Thyroid gland (tissue), 4 donors: ENCODE results near the gene DENND4C.

ENCODE experiments used
- POLR2A ChIP-seq, 2 donors: fragments of 450-650 bp; IDR thresholded peaks; one replicate each; pipeline ENCODE4 v1.6.1; 2017; ENCODE audit warnings: antibody characterized with exemption in 2 of 2, mild to moderate bottlenecking in 2 of 2, moderate library complexity in 1 of 2
- TF ChIP-seq, protein P1 (sequence below), 6 experiments: fragments of 200-600 bp in 3 of 6; fragments of 450-650 bp in 3 of 6; sonication (generic) in 3 of 6; IDR thresholded peaks; one replicate each; pipeline ENCODE4 v1.5.1; 2016 to 2019; ENCODE audit warnings: antibody characterized with exemption in 6 of 6, mild to moderate bottlenecking in 2 of 6, inconsistent platforms in 1 of 6, moderate library complexity in 1 of 6

DNA sequence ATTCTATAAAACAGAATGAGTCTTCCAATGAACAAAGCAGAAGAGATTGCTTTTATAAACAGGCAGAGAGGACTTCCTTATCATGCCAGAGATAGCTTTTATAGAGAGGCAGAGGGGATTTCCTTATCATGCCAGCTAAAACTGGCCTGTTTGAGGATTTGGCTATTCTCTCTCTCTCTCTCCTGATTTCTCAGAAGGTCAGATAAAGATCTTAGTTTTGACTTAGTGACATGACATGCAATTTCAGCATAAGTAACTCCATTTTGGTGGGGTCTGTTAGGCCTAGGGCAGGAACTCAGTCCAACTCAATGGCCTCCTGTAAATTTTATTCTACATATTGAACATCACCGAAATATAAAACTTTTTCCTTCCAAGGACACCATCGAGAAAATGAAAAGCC, 31.5 kb upstream of the DENND4C start:
- TF ChIP-seq POLR2A (IDR thresholded peaks at IDR 0.05) = no peak
- TF ChIP-seq, protein P1, sequence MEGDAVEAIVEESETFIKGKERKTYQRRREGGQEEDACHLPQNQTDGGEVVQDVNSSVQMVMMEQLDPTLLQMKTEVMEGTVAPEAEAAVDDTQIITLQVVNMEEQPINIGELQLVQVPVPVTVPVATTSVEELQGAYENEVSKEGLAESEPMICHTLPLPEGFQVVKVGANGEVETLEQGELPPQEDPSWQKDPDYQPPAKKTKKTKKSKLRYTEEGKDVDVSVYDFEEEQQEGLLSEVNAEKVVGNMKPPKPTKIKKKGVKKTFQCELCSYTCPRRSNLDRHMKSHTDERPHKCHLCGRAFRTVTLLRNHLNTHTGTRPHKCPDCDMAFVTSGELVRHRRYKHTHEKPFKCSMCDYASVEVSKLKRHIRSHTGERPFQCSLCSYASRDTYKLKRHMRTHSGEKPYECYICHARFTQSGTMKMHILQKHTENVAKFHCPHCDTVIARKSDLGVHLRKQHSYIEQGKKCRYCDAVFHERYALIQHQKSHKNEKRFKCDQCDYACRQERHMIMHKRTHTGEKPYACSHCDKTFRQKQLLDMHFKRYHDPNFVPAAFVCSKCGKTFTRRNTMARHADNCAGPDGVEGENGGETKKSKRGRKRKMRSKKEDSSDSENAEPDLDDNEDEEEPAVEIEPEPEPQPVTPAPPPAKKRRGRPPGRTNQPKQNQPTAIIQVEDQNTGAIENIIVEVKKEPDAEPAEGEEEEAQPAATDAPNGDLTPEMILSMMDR (IDR thresholded peaks at IDR 0.05) = no peak
